NCI-H2029 treated with DMSO at 0.1 percent for 48 hours (cell line): Measurements from ENCODE around the gene NAALADL2.

Experiments used
- DNase-seq: peaks from one replicate; lab custom pipeline; 2025; lab: John Stamatoyannopoulos, UW

NAALADL2 gene

DNA sequence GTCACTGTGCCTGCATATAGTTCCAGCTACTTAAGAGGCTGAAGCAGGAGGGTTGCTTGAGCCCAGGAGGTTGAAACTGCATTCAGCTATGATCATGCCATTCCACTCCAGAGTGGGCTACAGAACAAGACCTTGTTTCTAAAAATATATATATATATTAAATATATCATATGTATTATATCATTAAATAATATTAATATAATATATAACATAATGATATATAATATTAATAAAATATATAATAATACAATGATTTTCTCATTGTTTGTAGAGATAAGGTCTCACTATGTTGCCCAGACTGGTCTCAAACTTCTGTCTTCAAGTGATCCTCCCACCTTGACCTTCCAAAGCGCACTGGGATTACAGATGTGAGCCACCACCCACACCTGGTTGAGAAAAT, 101.8 kb downstream of the NAALADL2 start:
- DNase-seq, result no peak

DNA sequence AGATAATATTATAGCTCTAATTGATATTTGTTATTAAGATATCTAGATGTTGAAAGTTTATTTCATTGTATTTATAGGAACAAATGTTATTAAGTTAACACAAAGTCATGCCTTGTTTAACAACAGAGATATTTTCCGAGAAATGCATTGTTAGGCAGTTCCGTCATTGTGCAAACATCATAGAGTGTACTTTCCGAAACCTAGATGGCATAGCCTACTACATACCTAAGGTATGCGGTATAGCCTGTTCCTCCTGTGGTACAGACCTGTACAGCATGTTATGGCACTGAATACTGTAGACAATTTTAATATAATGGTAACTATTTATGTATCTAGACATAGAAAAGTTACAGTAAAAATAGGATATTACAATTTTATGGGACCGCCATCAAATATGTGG, 114.3 kb downstream of the NAALADL2 start:
- DNase-seq, result no peak

DNA sequence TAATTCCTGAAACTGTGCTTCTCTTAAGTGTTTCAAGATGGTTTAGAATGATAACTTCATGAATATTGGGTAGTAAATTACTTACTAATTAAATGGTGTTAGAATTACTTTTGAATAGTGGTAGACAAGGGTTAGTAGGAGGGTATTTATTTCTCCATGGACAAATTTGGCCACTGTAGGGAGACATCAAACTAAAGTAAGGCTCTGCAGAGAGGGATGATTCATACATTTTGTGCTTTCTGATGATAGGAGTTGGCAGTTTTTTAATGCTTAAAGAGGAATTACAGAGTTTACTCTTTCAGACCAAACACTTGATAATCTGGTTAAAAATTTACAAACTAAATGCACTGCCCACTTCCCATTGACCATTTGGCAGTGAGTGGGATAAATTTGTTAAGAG, 127.6 kb downstream of the NAALADL2 start:
- DNase-seq, result no peak

DNA sequence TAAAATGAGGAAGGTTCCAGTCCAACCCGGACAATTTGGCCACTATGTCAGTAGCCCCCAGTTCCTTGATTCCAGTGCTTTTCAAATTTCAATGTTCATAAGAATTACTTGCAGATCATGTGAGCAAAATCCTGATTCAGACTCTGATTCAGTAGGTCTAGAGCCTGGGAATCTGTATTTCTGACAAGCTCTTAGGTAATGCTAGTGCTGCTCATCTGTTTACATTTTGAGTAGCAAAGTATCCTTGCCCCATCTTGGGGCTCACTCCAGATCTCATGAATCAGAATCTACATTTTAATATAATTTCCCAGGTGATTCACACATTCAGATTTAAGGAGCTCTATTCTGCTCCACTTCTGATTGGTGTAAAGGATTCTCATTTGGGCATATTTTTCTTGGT, 142.0 kb downstream of the NAALADL2 start:
- DNase-seq, result no peak

DNA sequence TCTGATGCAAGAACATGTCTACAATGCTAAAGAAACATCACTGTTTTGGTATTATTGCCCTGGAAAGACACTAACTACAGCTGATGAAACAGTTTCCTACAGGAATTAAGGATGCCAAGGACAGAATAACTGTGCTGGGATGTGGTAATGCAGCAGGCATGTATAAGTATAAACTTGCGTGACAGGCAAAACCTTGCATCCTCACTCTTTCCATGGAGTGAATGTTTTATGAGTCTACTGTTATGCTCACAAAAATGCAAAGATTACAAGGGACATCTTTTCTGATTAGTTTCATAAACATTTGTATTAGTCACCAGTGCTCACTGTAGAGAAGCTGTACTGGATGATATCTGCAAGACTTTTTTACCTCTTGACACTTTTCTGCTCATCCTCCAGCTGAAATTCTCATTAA, 143.6 kb downstream of the NAALADL2 start:
- DNase-seq, result no peak

DNA sequence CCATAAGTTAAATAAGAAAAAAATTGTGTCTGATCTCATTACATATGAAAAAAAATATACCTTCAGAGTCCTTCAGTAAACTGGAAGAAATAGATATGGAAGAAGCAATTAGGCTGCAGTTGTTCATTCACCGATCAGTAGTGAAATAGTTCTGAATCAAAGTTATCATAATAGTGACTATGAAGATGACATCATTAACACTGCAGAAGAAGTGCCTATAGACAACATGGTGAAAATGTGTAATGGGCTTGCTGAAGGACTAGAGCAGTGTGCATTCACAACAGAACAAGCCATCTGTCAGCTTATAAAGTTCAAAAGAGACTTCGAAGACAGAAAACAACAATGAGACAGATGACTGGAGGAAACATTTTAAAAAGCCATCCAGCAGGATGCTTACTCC, 144.5 kb downstream of the NAALADL2 start:
- DNase-seq, result no peak

DNA sequence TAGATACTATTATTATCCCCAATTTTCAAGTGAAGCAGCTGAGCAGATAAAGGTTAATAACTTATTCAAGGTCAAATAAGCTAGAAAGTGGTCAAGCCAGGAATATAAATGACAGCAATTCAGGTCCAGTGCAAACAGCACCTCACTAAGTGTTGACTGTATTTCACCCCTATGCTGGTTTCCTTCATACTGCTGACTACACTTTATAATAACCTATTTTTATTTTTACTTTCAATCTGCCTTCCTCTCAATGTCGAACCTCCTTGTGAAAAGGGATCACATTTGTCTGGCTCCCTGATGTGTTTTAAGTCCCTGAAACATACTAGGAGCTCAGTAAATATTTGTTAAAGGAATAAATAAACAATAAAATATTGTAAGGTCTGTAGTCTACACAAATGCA, 146.1 kb downstream of the NAALADL2 start:
- DNase-seq, result peak; percentile 2

DNA sequence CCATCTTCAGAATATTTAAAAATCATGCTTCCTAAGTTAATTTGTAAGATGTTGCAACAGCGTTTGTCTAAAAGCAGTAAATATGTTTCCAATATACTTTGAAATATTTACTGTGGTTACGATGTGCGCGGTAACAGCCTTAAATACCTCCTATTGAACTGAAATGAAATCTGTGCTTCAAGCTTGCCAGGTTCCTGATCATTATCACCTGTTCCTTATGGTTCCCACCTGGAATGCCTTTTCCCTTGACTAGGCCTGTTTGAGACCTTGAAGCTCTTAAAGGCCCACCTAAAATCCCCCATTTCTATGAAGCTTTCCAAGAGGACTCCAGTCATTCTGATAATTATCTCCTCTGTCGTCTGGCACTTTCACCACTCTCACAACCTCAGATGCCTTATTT, 146.7 kb downstream of the NAALADL2 start:
- DNase-seq, result no peak

DNA sequence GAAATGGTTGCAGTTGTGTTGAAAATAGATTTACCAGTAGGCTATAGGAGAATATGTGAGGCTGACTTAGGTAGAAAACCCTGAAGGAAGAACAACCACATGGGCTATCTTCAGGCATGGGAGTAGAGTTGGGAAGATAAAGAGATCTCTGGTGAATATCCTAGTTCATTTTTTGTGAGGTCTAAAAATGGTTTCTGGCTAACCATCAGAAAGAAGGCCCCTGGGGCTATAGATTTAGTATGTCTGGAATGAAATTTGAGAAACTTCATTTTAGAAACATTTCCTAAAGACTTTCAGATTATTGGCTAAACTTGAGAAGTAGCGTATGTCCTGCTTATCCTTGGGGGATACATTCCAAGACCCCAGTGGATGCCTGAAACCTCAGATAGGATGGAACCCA, 148.2 kb downstream of the NAALADL2 start:
- no peak for DNase-seq

DNA sequence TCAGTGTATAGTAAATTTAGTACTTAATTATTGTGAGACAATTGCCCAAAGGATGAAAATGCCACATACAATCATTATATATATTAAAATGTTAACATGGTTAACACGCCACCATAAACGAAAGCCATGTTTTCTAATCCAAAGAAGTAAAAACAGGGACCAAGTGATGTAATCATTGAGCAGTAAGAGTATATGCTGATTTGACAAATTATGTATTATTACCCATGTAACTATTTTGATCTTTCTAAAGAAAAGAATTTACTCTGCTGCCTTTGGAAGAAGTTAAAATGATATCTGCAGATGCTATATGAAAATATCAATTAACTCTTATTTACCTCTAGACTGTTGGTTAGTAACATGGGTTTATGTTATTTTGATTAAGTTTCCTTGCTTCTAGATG, 150.2 kb downstream of the NAALADL2 start:
- no peak for DNase-seq

DNA sequence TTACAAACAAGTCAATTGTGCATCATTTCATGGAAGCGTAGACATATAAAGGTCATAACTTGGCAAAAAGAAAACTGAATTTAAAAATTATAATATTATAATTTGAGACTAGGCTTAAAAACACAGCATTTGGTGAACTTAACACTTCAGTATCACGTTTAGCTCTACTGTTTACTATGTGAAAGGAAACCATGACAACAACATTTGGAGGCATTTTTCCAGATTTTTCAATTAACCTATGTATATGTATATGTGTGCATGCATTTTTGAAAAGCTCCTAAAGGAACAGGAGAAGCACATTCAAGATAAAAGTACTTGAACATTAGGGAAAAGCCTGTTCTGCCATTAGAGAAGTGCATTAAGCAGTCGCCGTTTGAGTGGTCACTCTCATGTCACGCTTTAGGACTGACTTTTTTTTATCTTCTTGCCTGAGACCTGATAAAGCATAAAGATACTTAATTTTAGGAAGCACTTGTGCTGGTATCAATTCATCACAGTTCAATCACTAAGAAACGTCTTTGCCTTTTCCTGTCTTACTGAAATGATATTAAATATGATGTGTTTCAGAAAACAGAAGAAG, 156.0 kb downstream of the NAALADL2 start:
- no peak for DNase-seq

DNA sequence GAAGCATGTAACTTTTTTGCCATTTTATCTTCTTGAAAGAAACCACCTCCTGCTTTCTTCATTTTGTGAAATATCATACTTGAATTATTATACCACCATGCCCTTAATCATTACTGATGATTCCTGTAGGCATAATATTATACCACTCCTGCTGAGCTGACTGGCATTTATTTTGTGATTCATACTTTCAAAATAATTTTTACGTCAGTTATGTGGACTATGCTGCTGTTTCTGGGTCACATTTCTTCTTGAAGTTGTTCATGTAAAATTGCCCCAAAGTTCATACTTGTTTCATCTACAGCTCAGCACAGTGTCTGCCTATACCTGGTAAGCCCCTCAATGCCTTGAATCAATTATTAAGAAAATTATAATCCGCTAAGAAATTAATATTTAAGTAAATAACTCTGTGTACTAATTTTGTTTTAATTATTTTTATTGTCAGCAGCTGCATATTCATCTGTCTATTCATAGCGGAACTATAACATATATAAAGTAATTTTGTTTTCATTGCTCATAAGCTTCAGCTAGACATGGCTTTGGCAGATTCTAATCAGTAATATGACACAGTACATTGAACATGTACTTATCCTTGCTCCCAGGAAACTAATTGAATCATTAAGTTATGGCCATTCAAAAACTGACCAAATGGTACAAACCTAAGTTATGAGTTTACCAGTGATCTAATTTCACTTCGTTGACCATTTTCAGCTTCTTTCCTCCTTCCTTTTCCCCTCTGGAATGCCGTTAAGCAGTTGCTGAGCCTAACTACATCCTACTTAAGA, 160.0 kb downstream of the NAALADL2 start:
- DNase-seq, result no peak

DNA sequence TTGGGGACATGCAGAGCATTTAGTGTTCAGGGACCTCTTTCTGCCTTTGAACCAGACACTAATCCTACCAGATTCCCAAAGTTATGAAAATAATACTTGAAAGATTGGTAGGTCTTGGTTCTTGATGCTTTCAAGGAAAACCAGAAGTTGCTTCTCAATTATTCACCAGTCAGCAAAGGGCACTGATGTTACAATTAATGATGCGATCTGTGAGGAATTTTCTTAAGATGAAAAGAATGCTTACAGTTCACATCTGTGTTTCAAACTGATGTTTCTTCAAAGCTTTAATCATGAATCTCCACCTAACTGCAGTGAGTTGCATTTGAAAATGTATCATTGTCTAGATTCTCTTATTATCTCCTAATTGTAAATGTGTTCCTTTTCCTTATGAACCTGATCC, 161.0 kb downstream of the NAALADL2 start:
- no peak for DNase-seq

DNA sequence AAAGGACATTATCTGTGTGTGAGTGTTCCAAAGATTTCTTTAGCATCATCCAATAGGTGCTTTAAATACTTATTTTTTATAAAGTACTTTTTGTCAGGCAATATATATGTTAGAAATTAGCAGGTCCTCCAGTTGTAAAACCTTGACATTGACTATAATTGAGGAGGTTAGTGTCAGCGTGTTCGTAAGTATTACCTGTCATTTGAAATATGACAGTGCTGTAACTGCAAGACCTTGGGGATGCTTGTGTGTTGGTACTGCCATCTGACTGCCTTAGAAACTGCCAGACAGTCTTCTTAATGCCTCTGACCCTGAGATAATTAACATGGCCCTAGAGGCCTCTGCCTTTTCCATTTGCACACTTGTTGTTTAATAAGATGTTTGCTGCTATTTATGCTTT, 170.7 kb downstream of the NAALADL2 start:
- DNase-seq, result no peak

DNA sequence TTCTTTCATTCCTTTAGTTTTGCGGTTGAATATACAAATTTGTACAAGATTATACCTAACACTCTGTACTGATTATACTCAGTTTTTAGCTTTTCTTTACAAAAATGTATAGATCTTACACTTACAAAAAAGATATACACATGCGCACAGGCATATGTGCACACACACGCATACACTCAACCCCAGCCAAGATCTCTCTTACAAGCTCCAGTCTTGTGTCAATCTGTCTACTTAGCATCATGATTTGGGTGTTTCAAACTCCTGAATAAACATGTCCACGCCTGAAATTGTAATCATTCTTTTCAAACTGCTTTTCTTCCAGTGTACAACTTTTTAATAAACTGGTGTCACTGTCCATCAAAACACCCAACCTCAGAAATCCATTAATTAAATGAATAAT, 180.7 kb downstream of the NAALADL2 start:
- no peak for DNase-seq

DNA sequence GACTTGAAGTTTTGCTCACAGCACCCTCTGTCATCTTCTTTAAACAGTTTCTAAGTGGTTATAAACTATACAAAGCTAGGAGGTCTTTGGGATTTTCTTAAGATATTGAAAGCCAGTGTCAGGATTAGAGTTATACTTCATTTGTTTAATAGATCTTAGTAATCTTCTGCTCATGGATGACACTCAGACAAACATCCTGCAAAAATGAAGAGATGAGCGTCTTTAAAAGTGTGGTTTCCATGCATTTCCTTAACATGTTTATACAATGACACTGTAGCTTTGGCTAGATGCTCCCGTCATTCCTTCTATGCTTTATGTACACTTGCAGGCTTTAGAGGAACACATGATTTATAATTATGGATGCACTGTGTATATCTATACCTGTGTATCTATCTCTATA, 182.2 kb downstream of the NAALADL2 start:
- no peak for DNase-seq

DNA sequence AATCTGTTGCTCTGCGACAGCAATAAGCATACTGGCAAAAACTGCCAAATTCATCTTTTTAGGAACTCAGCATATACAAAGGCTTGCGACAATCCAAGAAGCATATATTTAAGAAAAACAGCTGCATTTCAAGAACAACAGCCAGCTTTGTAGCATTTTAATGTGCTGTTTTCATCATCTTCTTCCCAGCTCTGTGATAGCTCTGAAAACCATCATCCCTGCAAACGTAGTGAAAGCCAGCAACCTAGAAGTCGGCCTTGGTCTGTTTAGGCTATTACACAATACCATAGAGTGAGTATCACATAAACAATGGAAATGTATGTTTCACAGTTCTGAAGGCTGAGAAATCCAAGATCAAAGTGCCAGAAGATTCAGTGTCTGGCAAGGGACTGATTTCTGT, 187.5 kb downstream of the NAALADL2 start:
- DNase-seq, result no peak

DNA sequence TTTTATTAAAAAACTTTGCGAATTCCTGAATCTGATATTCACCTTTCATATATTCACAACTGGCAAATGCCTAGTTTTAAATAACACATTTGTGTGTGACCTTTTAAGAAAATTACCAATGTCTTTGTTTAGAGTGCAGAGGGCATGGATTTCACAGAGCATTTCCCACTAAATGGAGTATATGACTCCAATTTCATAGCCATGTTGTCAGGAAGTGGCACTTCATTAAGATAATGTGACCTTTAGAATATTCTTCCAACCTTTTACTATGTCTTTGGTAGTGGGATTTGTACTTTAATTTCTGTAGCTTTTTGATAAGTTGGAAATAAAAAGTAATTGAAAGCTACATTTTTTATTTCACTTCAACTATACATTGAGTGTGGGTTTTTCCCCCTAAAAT, 188.7 kb downstream of the NAALADL2 start:
- no peak for DNase-seq

DNA sequence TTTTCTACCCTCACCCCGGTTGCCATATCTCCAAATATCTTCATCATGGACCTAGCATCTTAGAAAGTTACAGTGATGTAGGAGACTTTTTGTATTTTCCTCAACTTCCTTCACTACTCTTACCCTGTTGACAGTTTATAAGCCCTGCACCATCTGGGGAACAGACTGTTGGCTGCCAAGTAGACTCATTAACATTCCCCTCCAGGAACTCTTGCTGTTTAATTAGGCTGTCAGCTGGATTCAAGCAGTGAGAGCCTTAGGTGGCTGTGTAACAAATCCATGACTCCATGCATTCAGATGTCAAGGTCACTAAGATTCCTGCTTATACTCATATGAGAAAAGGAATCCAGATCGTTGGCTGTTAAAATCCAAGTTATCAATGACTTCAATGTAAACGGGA, 198.3 kb downstream of the NAALADL2 start:
- no peak for DNase-seq

DNA sequence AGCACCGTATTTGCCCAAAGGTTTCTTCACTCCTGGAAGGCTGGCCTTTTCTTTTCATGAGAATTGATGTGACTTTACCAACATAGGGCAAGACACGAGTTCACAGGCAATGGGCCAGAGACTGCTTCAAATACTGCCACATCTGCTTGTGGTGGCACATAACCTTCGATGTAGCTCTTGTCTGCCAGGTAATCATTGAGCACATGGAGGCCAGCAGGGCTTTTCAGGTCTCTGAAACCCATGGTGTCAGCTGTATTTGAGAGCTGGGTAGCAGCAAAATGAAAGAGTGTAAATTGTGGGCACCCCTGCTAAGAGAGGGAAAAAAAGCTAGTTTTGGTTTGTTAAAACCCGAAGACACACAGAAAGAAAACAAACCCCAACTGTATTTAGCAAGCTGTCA, 200.7 kb downstream of the NAALADL2 start:
- no peak for DNase-seq

DNA sequence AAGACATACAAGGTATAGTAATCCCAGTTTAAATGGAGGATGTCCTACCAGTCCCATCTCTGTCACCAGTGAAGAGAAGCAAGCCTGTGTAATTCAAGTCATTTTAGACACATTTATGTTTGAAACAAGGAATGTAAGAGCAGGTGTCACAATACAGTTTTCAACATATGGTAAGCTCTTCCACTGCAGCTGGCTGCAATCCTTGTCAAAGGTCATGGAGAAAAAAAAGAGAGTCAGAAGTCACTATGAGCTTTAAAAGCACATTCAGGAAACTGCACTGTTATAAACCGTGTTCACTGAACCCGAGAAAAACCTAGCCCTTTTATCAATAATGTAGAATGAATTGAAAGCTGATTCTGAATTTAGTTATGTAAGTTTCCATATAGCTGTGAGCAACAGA, 206.4 kb downstream of the NAALADL2 start:
- DNase-seq, result no peak

DNA sequence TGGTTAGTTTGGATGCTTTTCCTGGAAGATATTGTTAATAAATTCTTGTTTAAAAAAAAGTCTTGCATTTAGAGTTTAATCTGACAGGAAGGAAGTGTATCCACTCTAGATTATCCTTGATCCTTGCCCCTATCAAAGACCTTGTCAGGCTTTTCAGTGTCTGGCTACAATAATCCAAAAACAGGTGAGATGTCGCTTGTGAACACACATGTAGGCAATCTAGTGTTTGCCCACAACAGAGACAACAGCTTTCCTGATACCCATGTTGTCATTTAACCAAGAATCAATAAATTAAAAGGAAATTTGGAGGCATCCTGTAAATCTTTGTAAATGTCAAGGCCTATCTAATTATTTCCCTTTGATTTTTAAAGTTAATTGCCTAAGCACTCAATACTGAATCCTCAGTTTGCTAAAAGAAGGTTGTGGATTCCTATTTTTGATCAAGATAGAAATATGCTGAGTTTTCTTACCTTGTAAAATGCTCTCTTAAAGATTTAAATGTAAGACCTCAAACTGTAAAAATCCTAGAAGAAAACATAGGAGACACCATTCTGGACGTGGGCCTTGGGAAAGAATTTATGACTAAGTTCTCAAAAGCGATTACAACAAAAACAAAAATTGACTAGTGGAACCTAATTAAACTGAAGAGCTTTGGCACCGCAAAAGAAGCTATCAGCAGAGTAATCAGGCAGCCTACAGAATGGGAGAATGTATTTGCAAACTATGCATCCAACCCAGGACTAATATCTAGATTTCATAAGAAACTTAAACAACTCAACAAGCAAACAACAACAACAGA, 207.7 kb downstream of the NAALADL2 start:
- no peak for DNase-seq

DNA sequence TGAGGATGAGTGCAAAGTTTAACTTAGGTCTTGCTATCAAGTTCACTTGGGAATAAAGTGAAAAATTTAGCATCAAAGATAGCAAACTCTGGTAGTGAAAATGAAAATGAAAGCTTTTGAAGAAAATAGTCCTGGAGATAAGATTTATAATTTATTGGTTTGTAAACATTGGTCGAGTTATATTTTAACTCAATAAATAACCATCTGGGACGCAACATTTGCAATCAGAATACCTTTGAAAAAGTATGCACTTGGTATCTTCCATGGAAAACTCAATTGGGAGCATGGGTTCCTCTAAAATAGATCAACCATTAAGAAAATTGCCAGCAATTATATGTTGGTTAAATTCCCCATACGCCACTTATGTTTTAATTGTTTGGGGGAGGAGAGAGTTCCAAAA, 209.5 kb downstream of the NAALADL2 start:
- DNase-seq, result no peak
